ENCODE data around the gene SALL3. TPM values are rescaled to one million over a fixed set of nuclear protein-coding genes. Genes with fewer than 3 reads are reported as not detected.

The SALL3 gene
- total and polyA plus RNA-seq, 2 of the 4 experiments (the other 2 are of a cell fraction), result not detected

GRCh38 chr18:78966793-78967106, 12.9 kb upstream of the SALL3 start (continued):
- TF ChIP-seq BHLHE40 (IDR thresholded peaks at IDR 0.05; ENCODE audit: low read depth, low read length) (no peak), POLR2A (IDR thresholded peaks at IDR 0.05; ENCODE audit: low read depth, low read length) (no peak), RAD21 (IDR thresholded peaks at IDR 0.05; ENCODE audit: low read length) (no peak), MAFK (IDR thresholded peaks at IDR 0.05; ENCODE audit: low read depth, low read length) (no peak)

- Histone ChIP-seq H2BK20ac (ENCODE audit: low read depth, low read length) (no peak overlapping the region), H3K36me3 (ENCODE audit: control insufficient read depth, insufficient read depth, low read length) (no peaks in the 10 kb centered on the region), H3K18ac (ENCODE audit: low read depth, low read length) (no peak overlapping the region), H4K5ac (ENCODE audit: low read depth, low read length) (no peak overlapping the region), H3K14ac (replicated peaks; ENCODE audit: low read depth, low read length) (no peak overlapping the region), H4K8ac (ENCODE audit: low read depth in 2 of 2, low read length in 2 of 2) (no peak overlapping the region), H3K4me1 (ENCODE audit: control insufficient read depth, insufficient read depth, low read length) (no peaks in the 10 kb centered on the region), H3K27ac (ENCODE audit: insufficient read depth, low read length) (no peak overlapping the region), H2AFZ (replicated peaks; ENCODE audit: low read length, poor library complexity) (no peak overlapping the region), H2BK120ac (ENCODE audit: low read depth, low read length) (no peak overlapping the region), H3K4ac (ENCODE audit: low read depth, low read length) (no peak overlapping the region), H2BK15ac (ENCODE audit: low read depth, low read length) (no peak overlapping the region), H3K79me1 (ENCODE audit: low read depth in 1 of 2, low read length in 2 of 2) (no peaks in the 10 kb centered on the region), H3K4me3 (ENCODE audit: insufficient read depth, low read depth, low read length) (no peak overlapping the region), H3K9ac (ENCODE audit: low read depth, low read length) (no peak overlapping the region), H3K4me2 (ENCODE audit: low read depth, low read length) (no peak overlapping the region), H4K91ac (ENCODE audit: insufficient read depth, low read depth, low read length) (no peak overlapping the region), H2BK5ac (ENCODE audit: low read depth, low read length, poor library complexity, severe bottlenecking) (no peak overlapping the region), H2AK9ac (replicated peaks; ENCODE audit: low read depth, low read length, poor library complexity) (no peak overlapping the region), H4K20me1 (ENCODE audit: insufficient read depth, low read length) (no peaks in the 10 kb centered on the region), H2AK5ac (ENCODE audit: low read depth, low read length) (no peak overlapping the region), H3K9me3 (ENCODE audit: control insufficient read depth, insufficient read depth, low read length) (peaks cover 5% of the 10 kb centered on the region; the same call in 1 of the 2 replicates), H3K27me3 (ENCODE audit: control insufficient read depth, insufficient read depth, low read length) (peaks cover 8% of the 10 kb centered on the region; the same call in 1 of the 2 replicates), H3K23ac (ENCODE audit: low read depth, low read length) (no peak overlapping the region), H3K9me1 (ENCODE audit: insufficient read depth, low read length) (no peaks in the 10 kb centered on the region), H3K56ac (ENCODE audit: extremely low read depth, insufficient read depth, low read length) (no peak overlapping the region)
- intact Hi-C loops (cut with micrococcal nuclease) (no loop called here), in situ Hi-C loops (cut with MboI; ENCODE audit: low sequenced_read_pairs) (no loop called here), dilution Hi-C loops (cut with HindIII; ENCODE audit: low sequenced_read_pairs, unreplicated experiment) (no loop called here)
- WGBS, 2 experiments (ENCODE audit: extremely low coverage in 2 of 2, insufficient read length in 1 of 2), result no CpG with 5 or more reads among the region's 6 CpGs
- CTCF ChIA-PET, result no interaction called here
- BruUV-seq (replicated peaks), result no TSS peak
- DNase-seq (no peak), ATAC-seq (ENCODE audit: low read depth) (no peak)
- POLR2A ChIA-PET (ENCODE audit: unreplicated experiment), result no interaction called here
- no peak for TF ChIP-seq FOS (IDR thresholded peaks at IDR 0.05; ENCODE audit: low read depth, low read length)
- TF ChIP-seq USF2 (IDR thresholded peaks at IDR 0.05; ENCODE audit: low read depth, low read length), result no peak
- TF ChIP-seq RAD21 (IDR thresholded peaks at IDR 0.05; ENCODE audit: low read length), result no peak
- no peak for TF ChIP-seq CTCF (conservative IDR thresholded peaks at IDR 0.05; ENCODE audit: low read depth, low read length)
- TF ChIP-seq SMC3 (IDR thresholded peaks at IDR 0.05; ENCODE audit: low read depth, low read length), result no peak
- no peak for TF ChIP-seq POLR2A (IDR thresholded peaks at IDR 0.05; ENCODE audit: low read depth, low read length)
- TF ChIP-seq MAFK (IDR thresholded peaks at IDR 0.05; ENCODE audit: low read depth, low read length), result no peak
- no peak for TF ChIP-seq MAZ (IDR thresholded peaks at IDR 0.05; ENCODE audit: borderline replicate concordance, low read depth, low read length)
- no peak for TF ChIP-seq CEBPB (IDR thresholded peaks at IDR 0.05; ENCODE audit: low read depth, low read length)
- no peak for TF ChIP-seq NFE2L2 (IDR thresholded peaks at IDR 0.05; ENCODE audit: low read depth, low read length)
- no peak for TF ChIP-seq ELK1 (IDR thresholded peaks at IDR 0.05; ENCODE audit: borderline replicate concordance, low read depth, low read length)
- no peak for TF ChIP-seq RCOR1 (IDR thresholded peaks at IDR 0.05; ENCODE audit: insufficient replicate concordance, low read length)
- TF ChIP-seq BHLHE40 (IDR thresholded peaks at IDR 0.05; ENCODE audit: low read depth, low read length), result no peak
- no peak for TF ChIP-seq RFX5 (IDR thresholded peaks at IDR 0.05; ENCODE audit: low read depth, low read length)
- TF ChIP-seq CHD1 (IDR thresholded peaks at IDR 0.05; ENCODE audit: low read depth, low read length), result no peak
These were observed 11.9 kb upstream of the SALL3 start for GRCh38 chr18:78967692-78968091.
